HCT116 (cell line): Measurements from ENCODE around the gene CDK1. TPM values are rescaled to one million over a fixed set of nuclear protein-coding genes. Genes with fewer than 3 reads are reported as not detected.

ENCODE experiments used
- ATAC-seq: fragments of 200-7000 bp; cut with Tn5 transposase; 2 replicates; pipeline ENCODE4 v1.9.1; 2020; ENCODE audit warnings: mild to moderate bottlenecking, moderate library complexity
- BruUV-seq: library from RNA; stranded (reverse); fragments of 400-500 nt; replicated peaks from 2 replicates; lab custom pipeline; 2021; lab: Mats Ljungman, UMichigan
- CTCF ChIA-PET: fragments of 300-600 bp; sonication (Branson Sonifier 250); formaldehyde crosslinking; loops from one replicate; lab custom pipeline; 2021; ENCODE audit warnings: antibody characterized with exemption; lab: Charles Lee
- POLR2A ChIA-PET: fragments of 300-600, 350-600 bp; sonication (Branson Sonifier 250); formaldehyde crosslinking; loops from one replicate; lab custom pipeline; 2021; ENCODE audit warnings: antibody characterized with exemption; lab: Charles Lee
- RAD21 ChIA-PET, 2 experiments: fragments of 300-600 bp; sonication (Branson Sonifier 250); formaldehyde crosslinking; loops; one replicate each; lab custom pipeline; 2023; ENCODE audit warnings: low total read pairs in 2 of 2; ENCODE audit not compliant: uncharacterized antibody in 2 of 2, unreplicated experiment in 2 of 2, low non-redundant PET in 1 of 2; lab: Charles Lee
- DNase-seq: peaks from one replicate; pipeline ENCODE4 v3.0.0-alpha.2; 2010; ENCODE audit warnings: low read depth, low spot score
- H2AFZ ChIP-seq: fragments of 200-600 bp; shearing (Covaris generic), sonication (generic); 2 replicates; pipeline ENCODE4 v1.6.1; 2017; ENCODE audit warnings: low read depth, mixed run types, mixed read lengths, antibody characterized with exemption, low read length; ENCODE audit not compliant: poor library complexity, severe bottlenecking
- H3K27ac ChIP-seq: 2 replicates; pipeline ENCODE4 v1.5.1; 2012; ENCODE audit warnings: low read depth, low read length
- H3K27me3 ChIP-seq: fragments of 200-600 bp; sonication (generic); 2 replicates; pipeline ENCODE4 v1.6.1; 2016; ENCODE audit warnings: mixed run types, low read length, mixed read lengths; ENCODE audit not compliant: insufficient read depth
- H3K36me3 ChIP-seq, 2 experiments: fragments of 200-500 bp in 1 of 2; fragments of 200-600 bp in 1 of 2; sonication (Bioruptor generic) in 1 of 2; sonication (generic) in 1 of 2; 2 replicates each; pipeline versions ENCODE4 v1.5.1 to v1.6.1; 2014 to 2016; ENCODE audit warnings: low read length in 2 of 2, inconsistent platforms in 1 of 2, mixed read lengths in 1 of 2, mixed run types in 1 of 2; ENCODE audit not compliant: insufficient read depth in 2 of 2, control insufficient read depth in 1 of 2
- H3K4me1 ChIP-seq, 2 experiments: fragments of 200-600 bp in 1 of 2; sonication (generic) in 1 of 2; 2 replicates each; pipeline versions ENCODE4 v1.5.1 to v1.6.1; 2012 to 2017; ENCODE audit warnings: low read length in 2 of 2, inconsistent platforms in 1 of 2, mild to moderate bottlenecking in 1 of 2, mixed read lengths in 1 of 2, mixed run types in 1 of 2, moderate library complexity in 1 of 2; ENCODE audit not compliant: insufficient read depth in 2 of 2, control insufficient read depth in 1 of 2
- H3K4me2 ChIP-seq: fragments of 200-600 bp; sonication (generic); 2 replicates; pipeline ENCODE4 v1.6.1; 2017; ENCODE audit warnings: mixed run types, low read length, mixed read lengths
- H3K4me3 ChIP-seq, 2 experiments: fragments of 200-600 bp in 1 of 2; sonication (generic) in 1 of 2; replicated peaks in 1 of 2; 2 replicates each; pipeline ENCODE4 v1.5.1; 2011 to 2016; ENCODE audit warnings: low read length in 2 of 2, control low read depth in 1 of 2, low read depth in 1 of 2, mild to moderate bottlenecking in 1 of 2, mixed read lengths in 1 of 2, mixed run types in 1 of 2
- H3K79me2 ChIP-seq: fragments of 200-600 bp; sonication (generic); 2 replicates; pipeline ENCODE4 v1.6.1; 2017; ENCODE audit warnings: mild to moderate bottlenecking, mixed run types, low read length, moderate library complexity, mixed read lengths; ENCODE audit not compliant: insufficient read depth
- H3K9ac ChIP-seq: fragments of 200-600 bp; sonication (generic); 2 replicates; pipeline ENCODE4 v1.6.1; 2016; ENCODE audit warnings: low read length, mixed read lengths
- H3K9me2 ChIP-seq: fragments of 200-600 bp; sonication (generic), shearing (Covaris generic); 2 replicates; pipeline ENCODE4 v1.6.1; 2017; ENCODE audit warnings: mixed run types, mild to moderate bottlenecking, moderate library complexity; ENCODE audit not compliant: insufficient read depth
- H3K9me3 ChIP-seq, 2 experiments: fragments of 200-500 bp in 1 of 2; fragments of 200-600 bp in 1 of 2; sonication (Bioruptor generic) in 1 of 2; sonication (generic) in 1 of 2; 2 replicates each; pipeline ENCODE4 v1.6.1; 2014 to 2017; ENCODE audit warnings: low read length in 2 of 2, mixed read lengths in 2 of 2, inconsistent platforms in 1 of 2, low read depth in 1 of 2, mild to moderate bottlenecking in 1 of 2, mixed run types in 1 of 2, moderate library complexity in 1 of 2; ENCODE audit not compliant: control insufficient read depth in 1 of 2, insufficient read depth in 1 of 2
- H4K20me1 ChIP-seq: fragments of 200-600 bp; sonication (generic), shearing (Covaris generic); 2 replicates; pipeline ENCODE4 v1.6.1; 2017; ENCODE audit warnings: mixed run types, mild to moderate bottlenecking, moderate library complexity; ENCODE audit not compliant: insufficient read depth
- ATF3 ChIP-seq: IDR thresholded peaks from 2 replicates; pipeline ENCODE4 v1.6.1; 2012
- EZH2 ChIP-seq: fragments of 200-600 bp; sonication (generic); IDR thresholded peaks from 2 replicates; pipeline ENCODE4 v1.6.1; 2017; ENCODE audit warnings: antibody characterized with exemption, mixed run types
- FOSL1 ChIP-seq: IDR thresholded peaks from 2 replicates; pipeline ENCODE4 v1.6.1; 2012; ENCODE audit warnings: low read depth
- JUND ChIP-seq: IDR thresholded peaks from 2 replicates; pipeline ENCODE4 v1.6.1; 2012
- RAD21 ChIP-seq: IDR thresholded peaks from 2 replicates; pipeline ENCODE4 v1.6.1; 2012; ENCODE audit warnings: low read depth, mild to moderate bottlenecking
- REST ChIP-seq: IDR thresholded peaks from 2 replicates; pipeline ENCODE4 v1.6.1; 2012; ENCODE audit warnings: low read depth
- SIN3A ChIP-seq: IDR thresholded peaks from 2 replicates; pipeline ENCODE4 v1.6.1; 2012; ENCODE audit warnings: low read depth
- SP1 ChIP-seq: IDR thresholded peaks from 2 replicates; pipeline ENCODE4 v1.6.1; 2012; ENCODE audit warnings: low read depth
- TCF7L2 ChIP-seq: IDR thresholded peaks from 2 replicates; pipeline ENCODE4 v1.7.0; 2011; ENCODE audit warnings: borderline replicate concordance, inconsistent platforms; ENCODE audit not compliant: insufficient read depth, insufficient read length; ENCODE audit errors: extremely low read depth
- YY1 ChIP-seq: IDR thresholded peaks from 2 replicates; pipeline ENCODE4 v1.6.1; 2011; ENCODE audit warnings: low read length, low read depth, moderate library complexity, mild to moderate bottlenecking; ENCODE audit not compliant: insufficient replicate concordance; ENCODE audit errors: extremely low read depth
- ZFX ChIP-seq: fragments of 450-650 bp; IDR thresholded peaks from 2 replicates; pipeline ENCODE4 v1.6.1; 2017
- ZNF274 ChIP-seq: fragments of 200-500 bp; sonication (Bioruptor generic); IDR thresholded peaks from 2 replicates; pipeline ENCODE4 v1.6.1; 2014; ENCODE audit warnings: mild to moderate bottlenecking, low read depth, low read length, inconsistent platforms
- intact Hi-C: fragments of 100-400 bp; cut with micrococcal nuclease; formaldehyde crosslinking; loops from 2 replicates; pipeline ENCODE4 v1.10.0; 2022
- total RNA-seq: library from RNA; stranded (reverse); gene quantifications from one replicate; pipeline ENCODE4 v1.2.1, GENCODE V29; 2021; ENCODE audit not compliant: unreplicated experiment

Gene CDK1
- total RNA-seq, 1 experiment from 2014 or later: 104 TPM

- Histone ChIP-seq H3K4me2 (no peak overlapping the region), H4K20me1 (no peaks in the 10 kb centered on the region), H3K9me2 (no peaks in the 10 kb centered on the region), H3K4me1 (no peaks in the 10 kb centered on the region; a peak in 1 of 4 replicates), H3K4me3 (no peak overlapping the region), H3K9me3 (no peaks in the 10 kb centered on the region), H3K79me2 (no peaks in the 10 kb centered on the region), H3K9ac (no peak overlapping the region), H3K27me3 (no peaks in the 10 kb centered on the region), H3K36me3 (no peaks in the 10 kb centered on the region), H3K27ac (no peak overlapping the region), H2AFZ (no peak overlapping the region)
- DNase-seq (no peak), ATAC-seq (no peak)
- intact Hi-C loops: no loop called here
- CTCF ChIA-PET: no interaction called here
- BruUV-seq: no TSS peak
- POLR2A ChIA-PET: no interaction called here
- no peak for TF ChIP-seq YY1
- TF ChIP-seq ATF3: no peak
- RAD21 ChIA-PET: no interaction called here
These were observed 29.8 kb downstream of the CDK1 start for GRCh38 chr10:60808036-60808435.

GRCh38 chr10:60809157-60809556 lies 30.9 kb downstream of the CDK1 start:
- TF ChIP-seq SP1 (no peak), REST (no peak), ATF3 (no peak), SIN3A (no peak), ZNF274 (no peak), EZH2 (no peak), ZFX (no peak), TCF7L2 (no peak), JUND (no peak), FOSL1 (no peak), RAD21 (no peak)
- Histone ChIP-seq H3K79me2 (no peaks in the 10 kb centered on the region), H3K9me3 (no peaks in the 10 kb centered on the region), H3K9ac (no peak overlapping the region), H3K36me3 (no peaks in the 10 kb centered on the region), H3K27me3 (no peaks in the 10 kb centered on the region), H3K9me2 (no peaks in the 10 kb centered on the region), H3K27ac (no peak overlapping the region), H3K4me1 (no peaks in the 10 kb centered on the region; a peak in 1 of 4 replicates), H3K4me3 (no peak overlapping the region), H2AFZ (no peak overlapping the region), H4K20me1 (no peaks in the 10 kb centered on the region), H3K4me2 (no peak overlapping the region)
- intact Hi-C loops: no loop called here
- ATAC-seq (no peak), DNase-seq (no peak)
- ChIA-PET POLR2A (no interaction called here), RAD21 (no interaction called here), CTCF (no interaction called here)
- no TSS peak for BruUV-seq
